Measurements from ENCODE around the gene ANKMY1. TPM values are rescaled to one million over a fixed set of nuclear protein-coding genes. Genes with fewer than 3 reads are reported as not detected.

The ANKMY1 gene
- total RNA-seq, 4 donors from 2014 or later, result 18.0 to 22.7 (median 21.1) TPM

- TF ChIP-seq CTCF (IDR thresholded peaks at IDR 0.05) (no peak), POLR2A (IDR thresholded peaks at IDR 0.05) (no peak)
- intact Hi-C loops (cut with DNase I; ENCODE audit: low total_unique reads), result no loop called here
- WGBS, 2 donors, result 94 to 95% methylated on average over 10 to 17 of the region's 17 CpGs
- DNase-seq (ENCODE audit: low spot score in 2 of 2), result peak in 1 of 2 donors; percentile 81
- H3K4me3 ChIP-seq (ENCODE audit: low read depth, poor library complexity, severe bottlenecking), result no peak overlapping the region
Measured at GRCh38 chr2:240596080-240596460, 38.3 kb upstream of the ANKMY1 start.

GRCh38 chr2:240595381-240596079 is 37.7 kb upstream of the ANKMY1 start:
- intact Hi-C loops (cut with DNase I; ENCODE audit: low total_unique reads), result no loop called here
- TF ChIP-seq CTCF (IDR thresholded peaks at IDR 0.05) (no peak), POLR2A (IDR thresholded peaks at IDR 0.05) (no peak)
- no peak overlapping the region for H3K4me3 ChIP-seq (ENCODE audit: low read depth, poor library complexity, severe bottlenecking)
- 56 to 62% methylated on average over 7 to 18 of the region's 18 CpGs for WGBS, 2 donors
- peak in 1 of 2 donors; percentile 61 for DNase-seq (ENCODE audit: low spot score in 2 of 2)

GRCh38 chr2:240594511-240595380 is 37.0 kb upstream of the ANKMY1 start:
- intact Hi-C loops (cut with DNase I; ENCODE audit: low total_unique reads), result no loop called here
- H3K4me3 ChIP-seq (ENCODE audit: low read depth, poor library complexity, severe bottlenecking), result no peak overlapping the region
- peak in 1 of 2 donors; percentile 75 for DNase-seq (ENCODE audit: low spot score in 2 of 2)
- TF ChIP-seq CTCF (IDR thresholded peaks at IDR 0.05) (no peak), POLR2A (IDR thresholded peaks at IDR 0.05) (no peak)
- 83 to 89% methylated on average over 18 to 34 of the region's 34 CpGs for WGBS, 2 donors

GRCh38 chr2:240593703-240594451 is 36.1 kb upstream of the ANKMY1 start:
- TF ChIP-seq POLR2A (IDR thresholded peaks at IDR 0.05) (no peak), CTCF (IDR thresholded peaks at IDR 0.05) (no peak)
- no peak overlapping the region for H3K4me3 ChIP-seq (ENCODE audit: low read depth, poor library complexity, severe bottlenecking)
- DNase-seq (ENCODE audit: low spot score in 2 of 2), result peak in 1 of 2 donors; percentile 75
- intact Hi-C loops (cut with DNase I; ENCODE audit: low total_unique reads), result no loop called here
- WGBS, 2 donors, result 86 to 89% methylated on average over 14 to 19 of the region's 19 CpGs

GRCh38 chr2:240593026-240593702 is 35.4 kb upstream of the ANKMY1 start:
- 79 to 88% methylated on average over 18 to 20 of the region's 20 CpGs for WGBS, 2 donors
- intact Hi-C loops (cut with DNase I; ENCODE audit: low total_unique reads), result no loop called here
- peak in 1 of 2 donors; percentile 72 for DNase-seq (ENCODE audit: low spot score in 2 of 2)
- H3K4me3 ChIP-seq (ENCODE audit: low read depth, poor library complexity, severe bottlenecking), result no peak overlapping the region
- no peak for TF ChIP-seq CTCF (IDR thresholded peaks at IDR 0.05)
- TF ChIP-seq POLR2A (IDR thresholded peaks at IDR 0.05), result no peak

All from lower leg skin (tissue), 4 donors.